ENCODE measurements around the gene TRABD2B.
A peak's percentile ranks its signal among the peaks of the same experiment; 100 is the strongest.

Gene TRABD2B

DNA sequence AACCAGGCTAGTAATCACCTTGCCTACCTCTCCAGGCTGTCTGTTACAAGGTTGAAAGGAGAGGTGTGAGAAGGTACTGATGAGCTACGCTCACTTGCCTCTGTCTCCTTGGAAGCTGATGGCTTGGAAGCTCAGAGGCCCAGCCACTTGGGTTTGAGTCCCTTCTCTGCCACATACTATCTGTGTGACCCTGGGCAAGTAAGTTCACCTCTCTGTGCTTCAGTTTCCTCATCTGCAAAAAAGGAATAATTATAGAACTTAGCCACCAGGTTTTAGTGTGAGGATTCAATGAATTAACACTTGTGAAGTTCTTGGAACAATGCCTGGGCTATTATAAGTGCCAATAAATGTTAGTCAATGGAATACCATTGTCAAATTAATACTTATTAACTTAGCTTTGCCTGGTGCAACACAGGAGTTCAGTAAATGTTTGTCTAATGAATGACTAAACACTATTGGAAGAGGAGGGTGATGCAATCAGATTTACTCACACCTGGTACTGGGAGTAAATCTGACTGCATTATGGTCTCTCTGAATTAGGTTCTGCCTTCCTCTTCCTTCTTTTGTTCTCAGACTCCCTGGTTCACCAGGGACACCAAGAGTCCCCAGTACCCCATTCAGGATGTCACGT, 55.5 kb downstream of the TRABD2B start:
- Histone ChIP-seq H3K14ac (ENCODE audit: low read length) (no peak overlapping the region), H2BK5ac (ENCODE audit: low read length) (no peak overlapping the region), H3K9me3 (replicated peaks in 1 of 2; ENCODE audit: control insufficient read depth in 2 of 2, insufficient read depth in 1 of 2, low read depth in 1 of 2, low read length in 2 of 2) (no peaks in the 10 kb centered on the region), H4K91ac (ENCODE audit: low read depth, low read length, poor library complexity) (no peak overlapping the region), H3K4ac (ENCODE audit: low read length) (no peak overlapping the region), H2AK5ac (ENCODE audit: low read depth, low read length) (no peak overlapping the region), H3K18ac (ENCODE audit: low read length) (no peak overlapping the region), H2BK120ac (ENCODE audit: low read depth, low read length) (no peak overlapping the region), H3K4me1 (ENCODE audit: control insufficient read depth in 2 of 2, insufficient read depth in 1 of 2, low read depth in 1 of 2, low read length in 2 of 2) (no peaks in the 10 kb centered on the region), H3K4me2 (ENCODE audit: insufficient read depth, low read length, poor library complexity, severe bottlenecking) (no peak overlapping the region), H3K4me3 (ENCODE audit: low read length in 2 of 2) (no peak overlapping the region), H3K27me3 (ENCODE audit: control insufficient read depth in 3 of 3, insufficient read depth in 3 of 3, low read depth in 1 of 3, low read length in 3 of 3) (no peaks in the 10 kb centered on the region), H3K23ac (ENCODE audit: low read depth, low read length, poor library complexity) (no peak overlapping the region), H2BK15ac (ENCODE audit: low read length) (no peak overlapping the region), H3K36me3 (replicated peaks in 1 of 2; ENCODE audit: control insufficient read depth in 2 of 2, insufficient read depth in 2 of 2, low read length in 2 of 2) (no peaks in the 10 kb centered on the region), H4K8ac (ENCODE audit: low read depth, low read length) (no peak overlapping the region), H2AFZ (ENCODE audit: low read length) (no peak overlapping the region), H2BK12ac (ENCODE audit: low read length) (no peak overlapping the region), H3K79me1 (ENCODE audit: low read depth, low read length) (peaks cover 4% of the 10 kb centered on the region), H3K27ac (replicated peaks; ENCODE audit: low read length) (no peak overlapping the region), H3K9ac (ENCODE audit: low read depth, low read length, poor library complexity) (no peak overlapping the region)
- WGBS, 2 donors (ENCODE audit: extremely low coverage in 2 of 2, insufficient read length in 2 of 2, insufficient replicate concordance in 1 of 2): no CpG with 5 or more reads among the region's 2 CpGs
- no peak for DNase-seq (ENCODE audit: low spot score)

DNA sequence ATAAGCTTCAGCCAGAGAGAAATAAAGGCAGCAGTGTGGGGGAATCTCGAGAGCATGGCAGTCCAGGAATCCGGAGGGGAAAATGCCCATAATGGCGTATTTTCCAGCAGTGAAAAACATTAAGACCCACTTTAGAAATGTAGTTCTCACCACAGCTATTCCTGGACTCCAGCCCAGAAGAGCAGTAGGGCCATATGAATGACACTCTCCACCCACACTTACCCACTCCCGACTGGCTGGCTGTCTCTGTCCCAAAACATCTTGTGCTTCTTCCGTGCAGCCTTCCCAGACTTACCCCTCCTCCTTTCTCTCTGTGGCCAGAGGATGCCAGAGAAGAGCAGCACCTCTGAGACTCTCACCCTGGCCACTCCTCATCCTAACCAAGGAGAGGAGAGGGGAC, 56.4 kb downstream of the TRABD2B start:
- Histone ChIP-seq H2AK5ac (ENCODE audit: low read depth, low read length) (no peak overlapping the region), H3K9ac (ENCODE audit: low read depth, low read length, poor library complexity) (no peak overlapping the region), H3K36me3 (replicated peaks in 1 of 2; ENCODE audit: control insufficient read depth in 2 of 2, insufficient read depth in 2 of 2, low read length in 2 of 2) (no peaks in the 10 kb centered on the region), H4K91ac (ENCODE audit: low read depth, low read length, poor library complexity) (no peak overlapping the region), H3K9me3 (replicated peaks in 1 of 2; ENCODE audit: control insufficient read depth in 2 of 2, insufficient read depth in 1 of 2, low read depth in 1 of 2, low read length in 2 of 2) (no peaks in the 10 kb centered on the region), H3K27me3 (ENCODE audit: control insufficient read depth in 3 of 3, insufficient read depth in 3 of 3, low read depth in 1 of 3, low read length in 3 of 3) (no peaks in the 10 kb centered on the region), H3K4ac (ENCODE audit: low read length) (no peak overlapping the region), H3K4me1 (ENCODE audit: control insufficient read depth in 2 of 2, insufficient read depth in 1 of 2, low read depth in 1 of 2, low read length in 2 of 2) (no peaks in the 10 kb centered on the region), H3K14ac (ENCODE audit: low read length) (no peak overlapping the region), H3K4me2 (ENCODE audit: insufficient read depth, low read length, poor library complexity, severe bottlenecking) (no peak overlapping the region), H3K18ac (ENCODE audit: low read length) (peak overlapping the region; percentile 6), H3K79me1 (ENCODE audit: low read depth, low read length) (peaks cover 4% of the 10 kb centered on the region), H2BK120ac (ENCODE audit: low read depth, low read length) (no peak overlapping the region), H3K4me3 (ENCODE audit: low read length in 2 of 2) (no peak overlapping the region), H2BK5ac (ENCODE audit: low read length) (no peak overlapping the region), H2AFZ (ENCODE audit: low read length) (no peak overlapping the region), H2BK15ac (ENCODE audit: low read length) (no peak overlapping the region), H4K8ac (ENCODE audit: low read depth, low read length) (no peak overlapping the region), H3K23ac (ENCODE audit: low read depth, low read length, poor library complexity) (no peak overlapping the region), H3K27ac (replicated peaks; ENCODE audit: low read length) (no peak overlapping the region), H2BK12ac (ENCODE audit: low read length) (no peak overlapping the region)
- DNase-seq (ENCODE audit: low spot score): no peak
- no CpG with 5 or more reads among the region's 5 CpGs for WGBS, 2 donors (ENCODE audit: extremely low coverage in 2 of 2, insufficient read length in 2 of 2, insufficient replicate concordance in 1 of 2)

DNA sequence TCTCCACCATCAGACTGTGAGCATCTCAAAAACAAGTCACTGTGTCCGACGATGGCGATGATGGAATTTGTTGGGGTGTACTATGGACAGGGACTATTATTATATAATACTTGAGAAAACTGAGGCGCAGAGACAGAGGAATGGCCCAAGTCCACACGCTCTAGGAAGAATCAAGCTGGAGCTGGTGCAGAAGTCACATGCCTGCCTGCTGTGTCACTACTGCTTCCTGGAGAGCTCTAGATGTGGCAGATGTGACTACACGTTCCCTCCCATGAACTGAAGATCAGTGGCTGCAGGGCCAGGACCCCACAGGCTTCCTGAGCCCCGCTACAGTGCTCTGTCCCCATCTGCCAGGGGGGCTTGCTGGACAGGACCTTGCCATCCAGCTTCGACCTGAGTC, 56.9 kb downstream of the TRABD2B start:
- H4K91ac ChIP-seq (ENCODE audit: low read depth, low read length, poor library complexity): no peak overlapping the region
- H3K36me3 ChIP-seq (replicated peaks in 1 of 2; ENCODE audit: control insufficient read depth in 2 of 2, insufficient read depth in 2 of 2, low read length in 2 of 2): no peaks in the 10 kb centered on the region
- H4K8ac ChIP-seq (ENCODE audit: low read depth, low read length): no peak overlapping the region
- no peak overlapping the region for H2BK15ac ChIP-seq (ENCODE audit: low read length)
- no peak overlapping the region for H3K9ac ChIP-seq (ENCODE audit: low read depth, low read length, poor library complexity)
- no peaks in the 10 kb centered on the region for H3K27me3 ChIP-seq (ENCODE audit: control insufficient read depth in 3 of 3, insufficient read depth in 3 of 3, low read depth in 1 of 3, low read length in 3 of 3)
- no peak overlapping the region for H3K4me2 ChIP-seq (ENCODE audit: insufficient read depth, low read length, poor library complexity, severe bottlenecking)
- H3K9me3 ChIP-seq (replicated peaks in 1 of 2; ENCODE audit: control insufficient read depth in 2 of 2, insufficient read depth in 1 of 2, low read depth in 1 of 2, low read length in 2 of 2): no peaks in the 10 kb centered on the region
- H3K4me3 ChIP-seq (ENCODE audit: low read length in 2 of 2): no peak overlapping the region
- no peak overlapping the region for H2AFZ ChIP-seq (ENCODE audit: low read length)
- no peak overlapping the region for H3K14ac ChIP-seq (ENCODE audit: low read length)
- no peak overlapping the region for H3K23ac ChIP-seq (ENCODE audit: low read depth, low read length, poor library complexity)
- H3K4me1 ChIP-seq (ENCODE audit: control insufficient read depth in 2 of 2, insufficient read depth in 1 of 2, low read depth in 1 of 2, low read length in 2 of 2): no peaks in the 10 kb centered on the region
- H3K18ac ChIP-seq (ENCODE audit: low read length): peak overlapping the region; percentile 44
- no peak for DNase-seq (ENCODE audit: low spot score)
- H2BK12ac ChIP-seq (ENCODE audit: low read length): no peak overlapping the region
- no peak overlapping the region for H3K4ac ChIP-seq (ENCODE audit: low read length)
- H2BK120ac ChIP-seq (ENCODE audit: low read depth, low read length): no peak overlapping the region
- no peak overlapping the region for H2AK5ac ChIP-seq (ENCODE audit: low read depth, low read length)
- H2BK5ac ChIP-seq (ENCODE audit: low read length): no peak overlapping the region
- H3K79me1 ChIP-seq (ENCODE audit: low read depth, low read length): peaks cover 4% of the 10 kb centered on the region
- no CpG with 5 or more reads among the region's 8 CpGs for whole genome bisulfite sequencing, 2 donors (ENCODE audit: extremely low coverage in 2 of 2, insufficient read length in 2 of 2, insufficient replicate concordance in 1 of 2)
- no peak overlapping the region for H3K27ac ChIP-seq (replicated peaks; ENCODE audit: low read length)

DNA sequence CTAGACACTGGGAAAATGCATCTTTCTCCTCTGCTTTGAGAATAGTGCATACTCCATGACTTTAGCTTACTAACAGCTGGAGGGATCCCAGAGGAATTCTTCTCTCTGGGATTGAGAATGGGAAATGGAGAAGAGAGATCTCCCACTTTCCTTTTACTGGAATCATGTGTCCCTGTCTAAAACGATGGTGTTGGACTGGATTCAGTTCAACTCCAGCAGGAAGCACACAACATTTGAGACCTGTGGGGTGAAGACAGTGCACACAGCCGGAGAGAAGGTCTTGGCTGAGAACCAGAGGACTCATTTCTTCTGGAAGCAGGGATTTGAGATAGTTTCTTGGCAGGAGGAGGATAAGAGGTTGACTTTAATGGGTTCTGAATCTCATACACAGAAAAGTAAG, 58.7 kb downstream of the TRABD2B start:
- no peak overlapping the region for H3K14ac ChIP-seq (ENCODE audit: low read length)

More for the DNA sequence above, 58.7 kb downstream of the TRABD2B start:
- Histone ChIP-seq H3K27me3 (ENCODE audit: control insufficient read depth in 3 of 3, insufficient read depth in 3 of 3, low read depth in 1 of 3, low read length in 3 of 3) (no peaks in the 10 kb centered on the region), H2BK12ac (ENCODE audit: low read length) (no peak overlapping the region), H3K9me3 (replicated peaks in 1 of 2; ENCODE audit: control insufficient read depth in 2 of 2, insufficient read depth in 1 of 2, low read depth in 1 of 2, low read length in 2 of 2) (no peaks in the 10 kb centered on the region), H2BK120ac (ENCODE audit: low read depth, low read length) (no peak overlapping the region), H3K4me2 (ENCODE audit: insufficient read depth, low read length, poor library complexity, severe bottlenecking) (no peak overlapping the region), H2AFZ (ENCODE audit: low read length) (no peak overlapping the region), H2BK5ac (ENCODE audit: low read length) (no peak overlapping the region), H2AK5ac (ENCODE audit: low read depth, low read length) (no peak overlapping the region), H4K8ac (ENCODE audit: low read depth, low read length) (no peak overlapping the region), H2BK15ac (ENCODE audit: low read length) (no peak overlapping the region), H3K36me3 (replicated peaks in 1 of 2; ENCODE audit: control insufficient read depth in 2 of 2, insufficient read depth in 2 of 2, low read length in 2 of 2) (no peaks in the 10 kb centered on the region), H3K23ac (ENCODE audit: low read depth, low read length, poor library complexity) (no peak overlapping the region), H4K91ac (ENCODE audit: low read depth, low read length, poor library complexity) (no peak overlapping the region), H3K79me1 (ENCODE audit: low read depth, low read length) (peaks cover 4% of the 10 kb centered on the region), H3K4me3 (ENCODE audit: low read length in 2 of 2) (no peak overlapping the region), H3K4ac (ENCODE audit: low read length) (no peak overlapping the region), H3K27ac (replicated peaks; ENCODE audit: low read length) (no peak overlapping the region), H3K4me1 (ENCODE audit: control insufficient read depth in 2 of 2, insufficient read depth in 1 of 2, low read depth in 1 of 2, low read length in 2 of 2) (peaks cover 0 to 2% of the 10 kb centered on the region in 2 donors), H3K18ac (ENCODE audit: low read length) (no peak overlapping the region), H3K9ac (ENCODE audit: low read depth, low read length, poor library complexity) (no peak overlapping the region)
- no peak for DNase-seq (ENCODE audit: low spot score)
- WGBS, 2 donors (ENCODE audit: extremely low coverage in 2 of 2, insufficient read length in 2 of 2, insufficient replicate concordance in 1 of 2): no CpG with 5 or more reads among the region's 2 CpGs

Measured in neuronal stem cell (in vitro differentiated cells).